HG03095 (cell line): Measurements from ENCODE around the gene SELENOW.
"Not testable (repeated sequence)": the region's sequence is repeated elsewhere in the genome, so short reads cannot be mapped to it uniquely, and the experiment has no call there.

Source experiments
- ATAC-seq: cut with Tn5 transposase; IDR thresholded peaks from one replicate; pipeline ENCODE4 v1.9.1; 2021; ENCODE audit warnings: moderate library complexity; ENCODE audit not compliant: unreplicated experiment

Gene SELENOW

DNA sequence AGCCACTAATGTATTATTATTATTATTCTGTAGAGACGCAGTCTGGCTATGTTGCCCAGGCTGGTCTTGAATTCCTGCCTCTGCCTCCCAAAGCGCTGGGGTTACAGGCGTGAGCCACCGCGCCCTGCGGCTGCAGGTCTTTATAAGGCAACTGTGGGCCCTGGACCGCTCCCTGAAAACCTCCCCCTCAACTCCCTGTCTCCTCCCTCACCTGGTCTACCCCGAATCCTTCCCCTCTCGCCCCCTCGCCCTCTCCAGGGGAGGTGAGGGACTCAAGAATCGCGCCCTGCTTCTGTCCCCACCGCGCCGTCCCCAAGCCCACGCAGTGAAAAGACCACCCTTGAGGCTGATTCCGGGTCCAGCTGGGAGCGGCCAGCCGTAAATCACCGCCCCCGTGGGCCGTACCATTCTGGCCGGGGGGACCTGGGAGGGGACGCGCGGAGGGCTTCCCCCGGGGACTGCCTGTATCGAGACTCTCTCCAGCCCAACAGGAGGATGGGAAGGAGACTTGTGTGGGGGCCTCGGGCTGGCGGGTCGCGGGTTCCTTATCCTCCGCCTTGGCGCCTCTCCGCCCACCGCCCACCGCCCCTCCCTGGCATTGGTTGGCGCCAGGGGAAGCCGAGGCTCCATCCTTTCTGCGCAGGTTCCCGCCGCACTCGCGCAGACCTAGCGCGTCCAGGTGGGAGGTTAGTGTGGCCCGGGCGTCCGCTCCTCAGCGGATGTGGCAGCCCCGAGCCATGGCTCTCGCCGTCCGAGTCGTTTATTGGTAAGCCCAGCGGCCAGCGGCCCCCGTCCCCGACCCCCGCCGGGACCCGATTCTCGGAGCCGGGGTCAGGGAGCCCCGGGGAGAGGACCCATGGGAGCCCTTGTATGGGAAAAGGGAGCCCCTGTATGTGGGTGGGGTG lies at the start of gene SELENOW:
Gene SELENOW (plus strand): TSS at position 655 of the 905 bp plus-strand sequence. CDS start 83 bp downstream, at position 738.
- ATAC-seq = peak; percentile 72

DNA sequence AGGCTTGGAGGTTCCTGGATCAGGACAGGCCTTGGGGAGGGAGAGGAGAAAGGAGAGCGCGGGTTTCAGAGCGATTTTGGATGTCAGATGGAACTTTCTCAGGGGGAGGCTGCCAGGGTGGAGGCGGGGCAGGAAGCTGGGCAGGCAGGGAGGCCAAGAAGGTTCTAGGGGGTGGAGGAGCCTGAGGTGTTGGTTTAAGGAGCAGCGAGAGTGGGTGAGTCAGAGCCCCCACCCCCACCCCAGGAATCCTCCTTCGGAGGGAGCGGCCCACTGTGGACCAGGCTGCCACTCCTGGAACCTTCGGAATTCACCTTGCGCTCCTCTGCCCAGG lies 49.1 kb upstream of the SELENOW start:
- no peak for ATAC-seq

DNA sequence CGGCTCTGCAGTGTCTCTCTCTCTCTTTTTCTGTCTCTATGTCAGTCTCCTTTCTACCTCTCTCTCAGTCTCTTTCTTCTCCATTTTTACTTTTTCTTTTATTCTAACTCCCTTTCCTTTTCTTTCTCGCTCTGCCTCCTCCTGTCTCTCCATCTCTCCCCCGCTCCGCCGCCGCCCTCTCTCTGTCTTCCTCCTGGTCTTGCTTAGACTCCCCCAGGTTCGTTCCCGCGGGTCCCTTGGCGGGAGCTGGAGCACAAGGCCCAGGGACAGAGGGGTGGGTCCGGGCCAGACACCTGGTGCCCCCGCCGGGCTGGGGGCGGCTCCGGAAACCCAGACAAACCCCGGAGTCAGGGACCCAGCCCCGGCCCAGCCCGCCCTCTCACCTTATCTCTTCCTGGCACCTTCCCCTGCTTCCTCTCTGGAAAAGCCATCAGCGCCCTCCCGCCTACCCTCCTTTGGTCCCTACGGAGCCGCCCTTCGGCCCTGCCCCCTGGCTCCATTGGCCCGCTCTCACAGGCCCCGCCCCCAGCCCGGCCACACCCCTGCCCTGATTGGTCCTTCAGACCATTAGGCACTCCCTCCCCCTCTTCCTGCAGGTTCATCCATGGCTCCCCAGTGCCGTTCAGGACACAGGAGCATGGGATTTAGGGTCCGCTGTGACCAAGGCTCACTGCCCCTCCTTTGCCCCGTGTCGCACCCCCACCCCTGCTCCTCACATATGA lies 48.5 kb upstream of the SELENOW start:
- no peak for ATAC-seq

DNA sequence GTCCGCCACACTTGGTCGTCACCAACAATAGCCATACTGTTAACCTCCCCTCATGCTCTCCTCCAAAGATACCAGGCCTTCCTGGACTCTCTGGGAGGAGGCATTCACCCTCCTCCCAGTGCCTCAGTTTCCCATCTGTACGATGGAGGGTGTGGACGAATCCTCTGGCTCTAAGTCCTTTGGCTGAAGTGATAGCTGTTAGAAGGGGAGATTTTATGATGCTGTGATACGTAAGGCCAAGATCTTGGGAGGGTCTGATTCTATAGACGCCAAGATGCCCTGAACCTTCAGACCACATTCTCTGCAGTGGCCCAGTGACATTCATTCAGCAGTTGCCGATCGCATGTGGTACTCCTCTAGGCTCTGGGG lies 48.0 kb upstream of the SELENOW start:
- no peak for ATAC-seq

DNA sequence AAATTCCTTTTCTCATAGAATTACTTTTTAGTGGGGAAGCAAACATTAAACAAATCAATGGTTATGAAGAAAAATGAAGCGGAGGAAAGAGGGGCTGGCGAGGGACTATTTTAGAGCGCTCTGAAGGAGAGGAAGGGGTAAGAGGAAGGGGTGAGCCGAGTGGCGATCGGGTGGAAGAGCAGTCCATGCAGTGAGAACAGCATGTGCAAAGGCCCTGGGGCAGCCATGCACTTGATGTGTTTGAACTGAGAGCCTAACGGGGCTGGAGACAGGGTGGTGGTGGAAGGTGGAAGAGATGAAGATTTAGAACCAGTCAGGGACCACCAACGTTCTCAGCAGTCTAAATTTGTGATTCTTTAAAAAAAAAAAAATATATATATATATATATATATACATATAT lies 47.6 kb upstream of the SELENOW start:
- no peak for ATAC-seq

DNA sequence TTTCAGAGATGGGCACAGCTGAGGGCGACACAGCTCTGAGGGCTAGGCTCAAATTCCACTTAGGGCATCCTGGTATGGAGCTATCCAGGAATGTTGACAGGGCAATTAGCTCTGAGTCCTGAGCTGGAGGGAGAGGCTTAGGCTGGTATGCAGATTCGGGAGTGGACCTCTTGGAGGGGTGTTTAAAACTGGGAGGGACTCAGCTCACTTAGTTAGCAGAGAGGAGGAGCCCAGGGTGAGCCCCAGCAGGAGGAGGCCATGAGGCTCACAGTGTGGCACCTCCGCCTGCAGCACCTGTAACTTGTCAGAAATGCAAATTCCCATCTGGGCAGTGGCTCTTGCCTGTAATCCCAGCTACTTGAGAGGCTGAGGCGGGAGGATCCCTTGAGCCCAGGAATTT lies 43.4 kb upstream of the SELENOW start:
- ATAC-seq = no peak

DNA sequence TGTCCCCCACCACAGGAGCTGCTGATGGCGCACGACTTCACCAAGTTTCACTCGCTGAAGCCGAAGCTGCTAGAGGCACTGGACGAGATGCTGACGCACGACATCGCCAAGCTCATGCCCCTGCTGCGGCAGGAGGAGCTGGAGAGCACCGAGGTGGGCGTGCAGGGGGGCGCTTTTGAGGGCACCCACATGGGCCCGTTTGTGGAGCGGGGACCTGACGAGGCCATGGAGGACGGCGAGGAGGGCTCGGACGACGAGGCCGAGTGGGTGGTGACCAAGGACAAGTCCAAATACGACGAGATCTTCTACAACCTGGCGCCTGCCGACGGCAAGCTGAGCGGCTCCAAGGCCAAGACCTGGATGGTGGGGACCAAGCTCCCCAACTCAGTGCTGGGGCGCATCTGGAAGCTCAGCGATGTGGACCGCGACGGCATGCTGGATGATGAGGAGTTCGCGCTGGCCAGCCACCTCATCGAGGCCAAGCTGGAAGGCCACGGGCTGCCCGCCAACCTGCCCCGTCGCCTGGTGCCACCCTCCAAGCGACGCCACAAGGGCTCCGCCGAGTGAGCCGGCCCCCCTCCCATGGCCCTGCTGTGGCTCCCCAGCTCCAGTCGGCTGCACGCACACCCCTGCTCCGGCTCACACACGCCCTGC lies 37.5 kb upstream of the SELENOW start:
- ATAC-seq = no peak

DNA sequence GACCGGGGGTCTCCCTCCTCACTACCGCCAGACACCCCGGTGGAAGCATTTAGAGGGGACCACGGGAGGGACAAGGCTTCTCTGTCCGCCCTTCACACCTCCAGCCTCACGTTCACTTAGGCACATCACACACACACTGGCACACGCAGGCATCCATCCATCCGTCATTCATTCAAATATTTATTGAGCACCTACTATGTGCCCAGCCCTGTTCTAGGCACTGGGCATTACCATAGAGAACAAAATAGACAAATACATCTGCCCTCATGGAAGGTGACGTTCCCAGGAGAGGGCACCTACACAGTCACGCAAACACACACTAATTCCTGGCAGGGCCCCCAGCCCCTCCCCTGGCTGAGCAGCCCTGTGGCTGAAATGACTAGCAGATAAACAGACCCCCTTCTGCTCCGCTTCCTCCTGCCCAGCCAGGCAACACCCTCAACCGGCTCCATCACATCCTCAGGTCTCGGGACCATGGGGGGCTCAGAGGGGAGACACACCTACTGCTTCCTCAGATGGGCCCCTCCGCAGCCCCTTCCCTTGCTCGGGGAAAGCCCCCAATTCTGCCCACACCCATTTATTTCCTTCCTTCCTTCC lies 36.9 kb upstream of the SELENOW start:
- no peak for ATAC-seq

DNA sequence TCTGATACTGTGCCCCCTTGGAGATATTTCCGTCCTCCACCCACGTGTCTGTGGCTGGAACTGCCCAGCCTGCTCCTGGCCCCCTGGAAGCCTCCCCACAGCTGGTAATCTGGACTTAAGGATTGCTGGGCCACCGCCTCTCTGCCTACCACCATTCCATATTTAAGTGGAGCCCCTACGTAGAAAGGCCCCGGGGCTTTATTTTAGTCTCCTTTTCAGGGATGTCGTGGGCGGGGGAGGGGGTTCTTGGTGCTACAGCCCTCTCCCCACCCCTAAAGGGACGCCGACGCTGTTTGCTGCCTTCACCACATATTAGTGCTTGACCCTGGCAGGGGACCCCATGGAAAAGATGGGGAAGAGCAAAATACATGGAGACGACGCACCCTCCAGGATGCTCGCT lies 35.9 kb upstream of the SELENOW start:
- no peak for ATAC-seq

DNA sequence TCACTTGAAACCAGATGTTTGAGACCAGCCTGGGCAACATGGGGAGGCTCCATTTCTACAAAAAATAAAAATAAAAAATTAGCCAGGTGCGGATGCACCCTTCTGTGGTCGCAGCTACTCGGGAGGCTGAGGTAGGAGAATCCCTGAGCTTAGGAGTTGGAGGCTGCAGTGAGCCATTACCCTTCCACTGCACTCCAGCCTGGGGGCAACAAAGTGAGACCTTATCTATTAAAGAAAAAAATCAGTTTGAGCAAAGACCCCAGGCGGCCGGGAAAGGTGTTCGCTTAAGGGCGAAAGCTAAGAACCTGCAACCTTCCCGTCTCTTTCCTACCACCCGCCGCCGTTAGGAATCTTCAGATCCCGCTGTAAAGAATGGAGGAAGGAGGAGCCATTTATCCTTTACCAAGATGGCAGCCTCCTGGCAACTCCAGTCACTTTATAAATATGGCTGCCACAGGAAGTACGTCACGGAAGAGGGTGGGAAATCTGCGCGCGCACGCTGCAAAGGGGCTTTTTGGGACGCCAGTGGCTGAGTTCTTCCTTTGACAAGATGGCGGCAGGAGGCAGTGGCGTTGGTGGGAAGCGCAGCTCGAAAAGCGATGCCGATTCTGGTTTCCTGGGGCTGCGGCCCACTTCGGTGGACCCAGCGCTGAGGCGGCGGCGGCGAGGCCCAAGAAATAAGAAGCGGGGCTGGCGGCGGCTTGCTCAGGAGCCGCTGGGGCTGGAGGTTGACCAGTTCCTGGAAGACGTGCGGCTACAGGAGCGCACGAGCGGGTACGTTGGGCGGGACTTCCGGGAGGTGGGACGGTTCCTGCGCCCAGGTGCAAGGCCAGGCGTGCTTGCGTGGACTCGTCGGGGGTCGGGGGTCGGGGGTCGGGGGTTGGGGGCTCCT lies 33.2 kb upstream of the SELENOW start, which contains the start of gene NOP53:
Gene NOP53 (plus strand): TSS at position 537 of the 892 bp plus-strand sequence. CDS start 14 bp downstream, at position 551.
- peak; percentile 49 for ATAC-seq

DNA sequence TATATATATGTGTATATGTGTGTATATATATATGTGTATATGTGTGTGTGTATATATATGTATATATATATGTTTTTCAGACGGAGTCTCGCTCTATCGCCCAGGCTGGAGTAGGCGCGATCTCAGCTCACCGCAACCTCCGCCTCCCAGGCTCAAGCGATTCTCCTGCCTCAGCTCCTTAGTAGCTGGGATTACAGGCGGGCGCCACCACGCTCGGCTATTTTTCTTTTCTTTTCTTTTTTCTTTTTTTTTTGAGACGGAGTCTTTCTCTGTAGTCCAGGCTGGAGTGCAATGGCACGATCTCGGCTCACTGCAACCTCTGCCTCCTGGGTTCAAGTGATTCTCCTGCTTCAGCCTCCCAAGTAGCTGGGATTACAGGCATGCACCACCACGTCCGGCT lies 32.4 kb upstream of the SELENOW start:
- ATAC-seq = not testable (repeated sequence)

DNA sequence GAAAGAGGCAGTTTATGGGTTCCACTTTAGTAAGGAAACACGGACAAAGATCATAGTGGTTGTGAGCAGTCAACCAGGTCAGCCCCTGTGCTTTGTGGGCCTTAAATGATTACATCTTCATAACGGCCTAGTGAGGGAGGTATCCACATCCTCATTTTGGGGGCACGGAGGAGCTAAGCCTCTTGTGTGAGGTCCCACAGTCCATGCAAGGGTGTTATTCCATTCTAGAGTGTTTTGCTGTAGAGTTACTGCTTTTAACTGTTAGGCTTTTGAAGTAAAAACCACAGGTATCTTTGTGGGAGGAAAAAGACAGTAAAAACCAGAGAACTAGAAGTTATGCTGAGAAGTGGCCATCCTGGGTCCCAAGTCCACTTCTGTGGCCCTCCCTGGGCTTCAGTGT lies 29.2 kb upstream of the SELENOW start:
- ATAC-seq = no peak

DNA sequence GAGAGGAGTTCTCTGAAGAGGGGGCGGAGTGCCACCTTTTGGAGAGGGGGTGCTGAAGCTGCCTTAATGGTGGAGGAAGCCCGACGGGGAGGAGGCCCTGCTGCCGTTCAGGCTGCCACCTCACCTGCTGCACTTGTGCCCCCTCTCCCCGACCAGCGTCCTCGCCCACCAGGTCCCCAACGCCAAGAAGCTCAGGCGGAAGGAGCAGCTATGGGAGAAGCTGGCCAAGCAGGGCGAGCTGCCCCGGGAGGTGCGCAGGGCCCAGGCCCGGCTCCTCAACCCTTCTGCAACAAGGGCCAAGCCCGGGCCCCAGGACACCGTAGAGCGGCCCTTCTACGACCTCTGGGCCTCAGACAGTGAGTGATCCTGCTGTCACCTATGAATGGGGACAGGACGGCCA lies 27.8 kb upstream of the SELENOW start:
- no peak for ATAC-seq

DNA sequence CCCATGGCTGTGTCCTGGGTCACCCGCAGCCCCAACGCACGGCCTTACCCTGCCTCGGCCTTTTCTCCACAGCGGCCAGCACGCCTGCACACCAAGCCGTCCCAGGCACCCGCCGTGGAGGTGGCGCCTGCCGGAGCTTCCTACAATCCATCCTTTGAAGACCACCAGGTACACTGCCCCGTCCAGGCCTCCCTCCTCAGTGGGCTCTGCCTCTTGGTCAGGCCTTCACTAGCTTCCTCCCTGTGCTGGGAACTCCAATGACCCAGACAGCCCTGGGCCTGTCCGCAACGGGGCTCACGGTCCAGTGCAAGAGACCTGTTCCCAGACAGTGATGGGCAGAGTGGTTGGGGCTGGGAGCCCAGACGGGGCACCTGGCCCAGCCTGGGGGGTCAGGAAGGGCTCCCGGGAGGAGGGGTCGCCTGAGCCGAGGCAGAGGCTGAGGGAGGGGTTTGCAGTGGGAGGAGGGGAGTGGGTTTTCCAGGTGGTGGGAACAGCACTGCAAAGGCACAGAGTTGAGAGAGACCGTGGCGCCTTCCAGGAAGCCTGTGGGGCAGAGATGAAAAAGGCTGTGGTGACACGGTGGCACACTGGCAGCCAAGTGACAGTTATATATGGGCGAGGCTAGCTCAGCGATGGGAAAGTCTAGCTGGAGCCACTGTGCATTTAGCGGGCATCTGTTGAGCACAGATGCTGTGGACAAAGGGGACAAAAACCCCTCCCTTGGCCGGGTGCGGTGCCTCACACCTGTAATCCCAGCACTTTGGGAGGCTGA lies 25.9 kb upstream of the SELENOW start:
- ATAC-seq = no peak

DNA sequence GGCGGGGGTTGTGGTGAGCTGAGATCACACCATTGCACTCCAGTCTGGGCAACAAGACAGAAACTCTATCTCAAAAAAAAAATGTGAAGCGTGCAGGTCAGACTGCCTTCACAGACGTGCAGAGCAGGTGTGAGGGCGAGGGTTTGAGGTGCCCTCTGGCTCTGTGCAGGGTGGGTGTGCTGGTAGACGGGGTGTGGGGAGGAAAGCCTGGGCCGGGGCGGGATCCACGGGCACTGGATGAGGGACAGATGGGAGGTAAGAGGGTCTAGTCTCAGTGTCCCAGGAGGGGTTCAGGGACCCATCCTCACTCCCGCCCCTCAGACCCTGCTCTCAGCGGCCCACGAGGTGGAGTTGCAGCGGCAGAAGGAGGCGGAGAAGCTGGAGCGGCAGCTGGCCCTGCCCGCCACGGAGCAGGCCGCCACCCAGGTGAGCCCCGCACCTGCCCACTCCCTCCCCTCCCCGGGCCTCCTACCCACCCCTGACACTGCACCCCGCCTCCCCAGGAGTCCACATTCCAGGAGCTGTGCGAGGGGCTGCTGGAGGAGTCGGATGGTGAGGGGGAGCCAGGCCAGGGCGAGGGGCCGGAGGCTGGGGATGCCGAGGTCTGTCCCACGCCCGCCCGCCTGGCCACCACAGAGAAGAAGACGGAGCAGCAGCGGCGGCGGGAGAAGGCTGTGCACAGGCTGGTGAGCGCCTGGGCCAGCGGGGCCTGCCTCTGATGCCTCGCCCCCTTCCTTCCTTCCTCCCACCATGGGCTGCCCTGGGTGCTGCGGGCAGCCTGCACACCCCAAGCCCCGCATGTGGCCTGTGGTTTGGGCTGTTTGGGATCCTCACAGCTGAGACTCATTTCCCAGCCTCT lies 24.1 kb upstream of the SELENOW start:
- no peak for ATAC-seq

DNA sequence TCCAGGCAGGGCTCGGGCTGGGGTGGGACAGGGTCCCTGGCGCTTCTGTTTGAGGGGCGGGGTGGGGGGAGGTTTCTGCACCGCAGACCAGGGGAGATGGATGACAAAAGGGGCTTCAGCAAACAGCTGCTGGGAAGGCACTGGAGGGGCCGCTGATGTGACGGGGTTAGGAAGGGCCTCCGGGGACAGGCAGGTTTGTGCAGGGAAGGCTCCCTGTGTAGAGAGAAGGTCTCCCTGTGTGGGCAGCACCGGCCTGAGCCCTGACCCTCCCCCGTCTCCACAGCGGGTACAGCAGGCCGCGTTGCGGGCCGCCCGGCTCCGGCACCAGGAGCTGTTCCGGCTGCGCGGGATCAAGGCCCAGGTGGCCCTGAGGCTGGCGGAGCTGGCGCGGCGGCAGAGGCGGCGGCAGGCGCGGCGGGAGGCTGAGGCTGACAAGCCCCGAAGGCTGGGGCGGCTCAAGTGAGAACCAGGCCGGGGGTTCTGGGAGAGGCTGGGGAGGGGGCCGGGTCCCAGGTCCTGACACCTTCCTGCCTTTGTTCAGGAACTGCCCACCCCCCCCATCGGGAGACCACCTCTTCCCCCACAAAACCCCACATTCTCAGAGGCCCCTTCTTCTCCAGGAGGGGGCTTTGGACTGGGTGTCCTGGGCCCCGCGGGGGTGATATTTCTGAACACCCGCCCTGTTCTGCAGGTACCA lies 23.3 kb upstream of the SELENOW start:
- ATAC-seq = no peak

DNA sequence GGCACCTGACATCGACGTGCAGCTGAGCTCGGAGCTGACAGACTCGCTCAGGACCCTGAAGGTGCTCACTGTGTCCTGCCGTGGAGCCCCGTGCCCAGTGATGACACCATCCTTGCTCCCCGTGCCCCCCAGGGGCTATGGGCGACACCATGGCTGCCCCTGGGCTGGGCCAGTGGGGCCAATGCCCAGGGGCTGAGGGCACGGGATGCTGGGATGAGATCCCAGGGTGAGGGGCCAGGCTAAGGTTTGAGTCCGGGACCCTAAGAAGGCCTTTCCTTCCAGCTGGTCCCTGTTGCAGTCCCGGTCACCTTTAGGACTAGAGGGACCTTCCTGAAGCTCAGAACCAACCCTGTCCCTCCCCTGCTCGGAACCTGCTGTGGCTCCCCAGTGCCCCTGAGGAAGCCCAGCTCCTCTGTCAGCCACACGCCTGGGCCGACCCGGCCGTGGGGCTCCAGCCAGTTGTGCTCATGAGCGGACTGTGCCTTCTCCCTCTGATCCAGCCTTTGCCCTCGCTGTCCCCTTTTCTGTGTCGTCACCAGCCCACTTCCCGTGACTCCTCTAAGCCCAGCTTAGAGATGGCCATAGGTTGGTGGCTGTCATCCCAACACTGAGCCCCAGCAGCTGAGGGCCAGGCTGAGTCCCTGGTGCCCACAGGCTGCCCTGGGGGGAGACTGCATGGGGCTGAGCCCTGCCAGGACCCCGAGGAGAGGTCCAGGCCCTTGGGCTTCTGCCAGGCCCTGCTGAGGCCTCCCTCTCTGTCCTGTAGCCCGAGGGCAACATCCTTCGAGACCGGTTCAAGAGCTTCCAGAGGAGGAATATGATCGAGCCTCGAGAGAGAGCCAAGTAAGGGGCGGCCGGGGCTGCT lies 22.5 kb upstream of the SELENOW start:
- no peak for ATAC-seq
